ENCODE data around the gene VIL1. TPM values are rescaled to one million over a fixed set of nuclear protein-coding genes. Genes with fewer than 3 reads are reported as not detected.
A peak's percentile ranks its signal among the peaks of the same experiment; 100 is the strongest.

Gene VIL1
- total and polyA plus RNA-seq, 2 of the 13 experiments (the other 11 are each of a cell fraction or from before 2014, with no cell fraction given) = 287 to 301 TPM

- TF ChIP-seq, protein P1, sequence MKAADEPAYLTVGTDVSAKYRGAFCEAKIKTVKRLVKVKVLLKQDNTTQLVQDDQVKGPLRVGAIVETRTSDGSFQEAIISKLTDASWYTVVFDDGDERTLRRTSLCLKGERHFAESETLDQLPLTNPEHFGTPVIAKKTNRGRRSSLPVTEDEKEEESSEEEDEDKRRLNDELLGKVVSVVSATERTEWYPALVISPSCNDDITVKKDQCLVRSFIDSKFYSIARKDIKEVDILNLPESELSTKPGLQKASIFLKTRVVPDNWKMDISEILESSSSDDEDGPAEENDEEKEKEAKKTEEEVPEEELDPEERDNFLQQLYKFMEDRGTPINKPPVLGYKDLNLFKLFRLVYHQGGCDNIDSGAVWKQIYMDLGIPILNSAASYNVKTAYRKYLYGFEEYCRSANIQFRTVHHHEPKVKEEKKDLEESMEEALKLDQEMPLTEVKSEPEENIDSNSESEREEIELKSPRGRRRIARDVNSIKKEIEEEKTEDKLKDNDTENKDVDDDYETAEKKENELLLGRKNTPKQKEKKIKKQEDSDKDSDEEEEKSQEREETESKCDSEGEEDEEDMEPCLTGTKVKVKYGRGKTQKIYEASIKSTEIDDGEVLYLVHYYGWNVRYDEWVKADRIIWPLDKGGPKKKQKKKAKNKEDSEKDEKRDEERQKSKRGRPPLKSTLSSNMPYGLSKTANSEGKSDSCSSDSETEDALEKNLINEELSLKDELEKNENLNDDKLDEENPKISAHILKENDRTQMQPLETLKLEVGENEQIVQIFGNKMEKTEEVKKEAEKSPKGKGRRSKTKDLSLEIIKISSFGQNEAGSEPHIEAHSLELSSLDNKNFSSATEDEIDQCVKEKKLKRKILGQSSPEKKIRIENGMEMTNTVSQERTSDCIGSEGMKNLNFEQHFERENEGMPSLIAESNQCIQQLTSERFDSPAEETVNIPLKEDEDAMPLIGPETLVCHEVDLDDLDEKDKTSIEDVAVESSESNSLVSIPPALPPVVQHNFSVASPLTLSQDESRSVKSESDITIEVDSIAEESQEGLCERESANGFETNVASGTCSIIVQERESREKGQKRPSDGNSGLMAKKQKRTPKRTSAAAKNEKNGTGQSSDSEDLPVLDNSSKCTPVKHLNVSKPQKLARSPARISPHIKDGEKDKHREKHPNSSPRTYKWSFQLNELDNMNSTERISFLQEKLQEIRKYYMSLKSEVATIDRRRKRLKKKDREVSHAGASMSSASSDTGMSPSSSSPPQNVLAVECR (CRISPR knock-in tag; IDR thresholded peaks at IDR 0.05; ENCODE audit: borderline replicate concordance) = peak; percentile 38; the same call in 1 of the 2 replicates
- TF ChIP-seq MXD4 (CRISPR knock-in tag; IDR thresholded peaks at IDR 0.05) (no peak), ADNP (CRISPR knock-in tag; IDR thresholded peaks at IDR 0.05) (no peak), TAF15 (IDR thresholded peaks at IDR 0.05; ENCODE audit: low read depth, low read length, poor library complexity, severe bottlenecking) (no peak), UBTF (CRISPR knock-in tag; IDR thresholded peaks at IDR 0.05) (0 out of 2 replicates have a peak, but pooled peaks have one; percentile 5), ZKSCAN5 (CRISPR knock-in tag; IDR thresholded peaks at IDR 0.05) (no peak), MED1 (CRISPR knock-in tag; IDR thresholded peaks at IDR 0.05) (no peak), IRF9 (CRISPR knock-in tag; IDR thresholded peaks at IDR 0.05; ENCODE audit: borderline replicate concordance) (no peak), SOX6 (IDR thresholded peaks at IDR 0.05) (no peak), SOX6 (CRISPR knock-in tag; IDR thresholded peaks at IDR 0.05) (peak; percentile 18; the same call in 1 of the 2 replicates), ATF5 (CRISPR knock-in tag; IDR thresholded peaks at IDR 0.05; ENCODE audit: low read depth) (no peak), CCAR2 (optimal IDR thresholded peaks at IDR 0.05; ENCODE audit: low read depth, low read length) (no peak), NCOR1 (IDR thresholded peaks at IDR 0.05; ENCODE audit: borderline replicate concordance, low read length) (peak; percentile 43; the same call in 1 of the 2 replicates), USF2 (IDR thresholded peaks at IDR 0.05; ENCODE audit: low read depth, low read length) (peak; percentile 12; the same call in 1 of the 2 replicates), USF2 (CRISPR knock-in tag; IDR thresholded peaks at IDR 0.05; ENCODE audit: borderline replicate concordance) (no peak), SALL1 (CRISPR knock-in tag; IDR thresholded peaks at IDR 0.05) (0 out of 2 replicates have a peak, but pooled peaks have one; percentile 25)
- TF ChIP-seq, protein P2, sequence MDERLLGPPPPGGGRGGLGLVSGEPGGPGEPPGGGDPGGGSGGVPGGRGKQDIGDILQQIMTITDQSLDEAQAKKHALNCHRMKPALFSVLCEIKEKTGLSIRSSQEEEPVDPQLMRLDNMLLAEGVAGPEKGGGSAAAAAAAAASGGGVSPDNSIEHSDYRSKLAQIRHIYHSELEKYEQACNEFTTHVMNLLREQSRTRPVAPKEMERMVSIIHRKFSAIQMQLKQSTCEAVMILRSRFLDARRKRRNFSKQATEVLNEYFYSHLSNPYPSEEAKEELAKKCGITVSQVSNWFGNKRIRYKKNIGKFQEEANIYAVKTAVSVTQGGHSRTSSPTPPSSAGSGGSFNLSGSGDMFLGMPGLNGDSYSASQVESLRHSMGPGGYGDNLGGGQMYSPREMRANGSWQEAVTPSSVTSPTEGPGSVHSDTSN (CRISPR knock-in tag; IDR thresholded peaks at IDR 0.05) = no peak
Observed at GRCh38 chr2:218370410-218371063, 48.4 kb upstream of the VIL1 start (continued).

All from HepG2 (cell line).